GM08714 (cell line): ENCODE data around the gene PSIP1.

ENCODE experiments used
- H3K4me3 ChIP-seq: fragments of 200-500 bp; sonication (Bioruptor generic); 2 replicates; pipeline ENCODE4 v1.5.1; 2014; ENCODE audit warnings: mild to moderate bottlenecking, low read length, inconsistent platforms
- ZNF274 ChIP-seq: IDR thresholded peaks from 2 replicates; pipeline ENCODE4 v1.6.1; 2012; ENCODE audit warnings: mild to moderate bottlenecking, low read depth, low read length

Gene PSIP1

GRCh38 chr9:15519831-15520230 lies 9.1 kb upstream of the PSIP1 start:
- no peak for TF ChIP-seq ZNF274
- H3K4me3 ChIP-seq, result no peak overlapping the region

- H3K4me3 ChIP-seq, result no peak overlapping the region
Measured at GRCh38 chr9:15513335-15513734, 2.6 kb upstream of the PSIP1 start.

GRCh38 chr9:15512889-15513288 lies 2.1 kb upstream of the PSIP1 start:
- H3K4me3 ChIP-seq, result no peak overlapping the region
- TF ChIP-seq ZNF274, result no peak

More at GRCh38 chr9:15513335-15513734, 2.6 kb upstream of the PSIP1 start:
- no peak for TF ChIP-seq ZNF274

GRCh38 chr9:15512204-15512603 lies 1.4 kb upstream of the PSIP1 start:
- no peak overlapping the region for H3K4me3 ChIP-seq
- no peak for TF ChIP-seq ZNF274

GRCh38 chr9:15509931-15510788 lies 610 bp downstream of the PSIP1 start:
- peak overlapping the region; percentile 100 for H3K4me3 ChIP-seq
- no peak for TF ChIP-seq ZNF274

- TF ChIP-seq ZNF274, result no peak
- H3K4me3 ChIP-seq, result no peak overlapping the region
Measured at GRCh38 chr9:15505921-15506320, 4.8 kb downstream of the PSIP1 start.

- no peak for TF ChIP-seq ZNF274
- no peak overlapping the region for H3K4me3 ChIP-seq
Measured at GRCh38 chr9:15501803-15502202, 9.0 kb downstream of the PSIP1 start.

- H3K4me3 ChIP-seq, result no peak overlapping the region
- TF ChIP-seq ZNF274, result no peak
Measured at GRCh38 chr9:15501179-15501578, 9.6 kb downstream of the PSIP1 start.

GRCh38 chr9:15499139-15499538 lies 11.6 kb downstream of the PSIP1 start:
- no peak overlapping the region for H3K4me3 ChIP-seq
- no peak for TF ChIP-seq ZNF274

- no peak overlapping the region for H3K4me3 ChIP-seq
- no peak for TF ChIP-seq ZNF274
Measured at GRCh38 chr9:15498246-15498995, 12.3 kb downstream of the PSIP1 start.

- TF ChIP-seq ZNF274, result no peak
- H3K4me3 ChIP-seq, result no peak overlapping the region
Measured at GRCh38 chr9:15492485-15493150, 18.2 kb downstream of the PSIP1 start.

GRCh38 chr9:15491950-15492349 lies 18.8 kb downstream of the PSIP1 start:
- TF ChIP-seq ZNF274, result no peak
- no peak overlapping the region for H3K4me3 ChIP-seq

GRCh38 chr9:15485836-15486666 lies 24.7 kb downstream of the PSIP1 start:
- no peak for TF ChIP-seq ZNF274
- H3K4me3 ChIP-seq, result no peak overlapping the region

GRCh38 chr9:15484802-15485201 lies 26.0 kb downstream of the PSIP1 start:
- TF ChIP-seq ZNF274, result no peak
- no peak overlapping the region for H3K4me3 ChIP-seq
